ENCODE data around the gene LAIR1.

The LAIR1 gene

DNA sequence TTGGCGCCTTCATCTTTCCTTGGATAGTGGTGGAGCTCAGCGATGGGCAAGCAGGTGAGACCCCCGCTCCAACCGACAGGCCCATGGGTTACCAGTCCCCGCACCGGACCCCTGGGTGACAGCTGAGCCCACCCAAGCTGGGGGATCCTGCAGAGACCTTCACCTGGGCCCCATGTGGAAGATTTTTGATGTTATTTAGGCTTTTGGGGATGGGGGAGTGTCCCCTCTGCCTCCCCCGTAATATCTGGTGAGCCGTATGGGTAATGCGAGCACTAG is 46.8 kb downstream of the LAIR1 start:
- DNase-seq (ENCODE audit: low spot score), result no peak
- TF ChIP-seq, protein P1, sequence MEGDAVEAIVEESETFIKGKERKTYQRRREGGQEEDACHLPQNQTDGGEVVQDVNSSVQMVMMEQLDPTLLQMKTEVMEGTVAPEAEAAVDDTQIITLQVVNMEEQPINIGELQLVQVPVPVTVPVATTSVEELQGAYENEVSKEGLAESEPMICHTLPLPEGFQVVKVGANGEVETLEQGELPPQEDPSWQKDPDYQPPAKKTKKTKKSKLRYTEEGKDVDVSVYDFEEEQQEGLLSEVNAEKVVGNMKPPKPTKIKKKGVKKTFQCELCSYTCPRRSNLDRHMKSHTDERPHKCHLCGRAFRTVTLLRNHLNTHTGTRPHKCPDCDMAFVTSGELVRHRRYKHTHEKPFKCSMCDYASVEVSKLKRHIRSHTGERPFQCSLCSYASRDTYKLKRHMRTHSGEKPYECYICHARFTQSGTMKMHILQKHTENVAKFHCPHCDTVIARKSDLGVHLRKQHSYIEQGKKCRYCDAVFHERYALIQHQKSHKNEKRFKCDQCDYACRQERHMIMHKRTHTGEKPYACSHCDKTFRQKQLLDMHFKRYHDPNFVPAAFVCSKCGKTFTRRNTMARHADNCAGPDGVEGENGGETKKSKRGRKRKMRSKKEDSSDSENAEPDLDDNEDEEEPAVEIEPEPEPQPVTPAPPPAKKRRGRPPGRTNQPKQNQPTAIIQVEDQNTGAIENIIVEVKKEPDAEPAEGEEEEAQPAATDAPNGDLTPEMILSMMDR (IDR thresholded peaks at IDR 0.05; ENCODE audit: extremely low read depth, missing control alignments), result no peak

GRCh38 chr19:54317108-54317964 is 47.4 kb downstream of the LAIR1 start:
- no peak for DNase-seq (ENCODE audit: low spot score)
- TF ChIP-seq, protein P1 (IDR thresholded peaks at IDR 0.05; ENCODE audit: extremely low read depth, missing control alignments), result no peak

- TF ChIP-seq, protein P1 (IDR thresholded peaks at IDR 0.05; ENCODE audit: extremely low read depth, missing control alignments), result no peak
- no peak for DNase-seq (ENCODE audit: low spot score)
Measured at GRCh38 chr19:54316746-54317107, 48.0 kb downstream of the LAIR1 start.

DNA sequence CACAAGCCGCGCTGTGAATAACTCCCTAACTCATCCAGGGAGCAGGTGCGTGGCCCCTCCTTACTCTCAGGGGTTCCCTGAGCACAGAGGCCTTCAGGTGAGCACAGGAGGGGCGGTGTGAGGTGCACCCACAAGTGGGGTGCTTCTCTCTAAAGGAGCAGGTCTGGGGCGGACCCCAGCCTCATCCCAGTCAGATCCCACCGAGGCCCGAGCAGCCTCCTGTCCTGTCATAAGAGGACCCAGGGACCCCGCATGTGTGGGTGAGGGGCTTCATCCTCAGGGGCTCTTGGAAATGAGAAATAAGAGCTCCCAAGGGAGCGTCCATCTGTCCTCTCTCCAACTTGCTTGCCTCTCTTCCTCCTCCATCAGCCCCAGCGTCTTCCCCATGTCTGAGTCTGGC is 48.8 kb downstream of the LAIR1 start:
- no peak for DNase-seq (ENCODE audit: low spot score)
- TF ChIP-seq, protein P1 (IDR thresholded peaks at IDR 0.05; ENCODE audit: extremely low read depth, missing control alignments), result no peak

- no peak for DNase-seq (ENCODE audit: low spot score)
- TF ChIP-seq, protein P1 (IDR thresholded peaks at IDR 0.05; ENCODE audit: extremely low read depth, missing control alignments), result no peak
Measured at GRCh38 chr19:54312436-54313377, 52.0 kb downstream of the LAIR1 start, which contains the start of gene LILRA5. LILRA5 (minus strand) TSS chr19:54313166; CDS start chr19:54313019, 147 bp downstream.

DNA sequence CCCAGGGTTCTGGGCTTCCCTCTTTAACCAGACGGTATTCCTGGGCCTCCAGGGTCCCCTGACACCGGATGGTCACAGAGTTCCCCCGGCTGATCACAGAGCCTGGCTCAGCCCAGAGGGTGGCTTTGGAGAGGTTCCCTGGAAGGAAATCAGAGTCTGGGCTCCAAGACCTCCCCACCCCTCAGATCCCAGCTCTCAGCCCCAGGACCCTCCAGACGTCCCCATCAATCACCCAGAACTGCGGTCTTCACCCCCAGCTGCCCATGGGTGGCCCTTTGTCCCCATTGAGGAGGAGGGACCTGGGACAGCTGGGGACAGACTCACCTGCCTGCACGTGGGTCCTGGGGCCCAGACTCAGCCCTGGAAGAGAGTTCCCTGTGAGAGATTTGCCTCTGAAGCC is 52.7 kb downstream of the LAIR1 start:
- TF ChIP-seq, protein P1 (IDR thresholded peaks at IDR 0.05; ENCODE audit: extremely low read depth, missing control alignments), result no peak
- DNase-seq (ENCODE audit: low spot score), result no peak

- TF ChIP-seq, protein P1 (IDR thresholded peaks at IDR 0.05; ENCODE audit: extremely low read depth, missing control alignments), result no peak
- DNase-seq (ENCODE audit: low spot score), result no peak
Measured at GRCh38 chr19:54311486-54311885, 53.2 kb downstream of the LAIR1 start.

Measured in GM20000 (cell line).